Measurements from ENCODE around the gene FNDC3A. TPM values are rescaled to one million over a fixed set of nuclear protein-coding genes. Genes with fewer than 3 reads are reported as not detected.
A peak's percentile ranks its signal among the peaks of the same experiment; 100 is the strongest.
"Not testable (repeated sequence)": the region's sequence is repeated elsewhere in the genome, so short reads cannot be mapped to it uniquely, and the experiment has no call there.

The FNDC3A gene
- total and polyA plus RNA-seq, 2 experiments from 2014 or later: 19.5 to 50.4 TPM

DNA sequence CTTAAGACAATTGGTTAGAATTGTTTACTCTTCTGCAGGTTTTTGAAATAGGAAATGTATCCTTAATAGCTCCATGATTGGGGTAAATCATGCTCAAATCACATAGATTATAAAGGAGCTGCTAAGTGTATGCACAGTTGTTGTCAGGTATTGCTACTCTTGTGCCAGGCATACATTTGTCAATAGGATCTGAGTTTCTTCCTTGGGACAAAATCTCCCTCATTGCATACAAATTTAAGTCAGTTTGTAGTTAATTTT is 135.1 kb downstream of the FNDC3A start:
- Histone ChIP-seq H3K4me2 (ENCODE audit: unreplicated experiment) (peak overlapping the region; percentile 81), H3K4me3 (peak overlapping the region; percentile 93), H4K20me1 (ENCODE audit: insufficient read depth) (no peaks in the 10 kb centered on the region), H3K9me3 (ENCODE audit: low read depth) (no peaks in the 10 kb centered on the region), H3K27ac (peak overlapping the region; percentile 82), H3K36me3 (ENCODE audit: low read depth) (peaks cover 10% of the 10 kb centered on the region), H3F3A (ENCODE audit: insufficient read depth) (peaks cover 22% of the 10 kb centered on the region; the same call in 1 of the 2 replicates), H3K4me1 (ENCODE audit: insufficient read depth) (peaks cover 36% of the 10 kb centered on the region), H2AFZ (peak overlapping the region; percentile 87), H3K9ac (peak overlapping the region; percentile 93), H3K79me2 (ENCODE audit: insufficient read depth) (peaks cover 98% of the 10 kb centered on the region), H3K27me3 (replicated peaks; ENCODE audit: insufficient read depth) (no peaks in the 10 kb centered on the region), H3K9me2 (ENCODE audit: insufficient read depth) (no peaks in the 10 kb centered on the region)
- TF ChIP-seq EZH2 (IDR thresholded peaks at IDR 0.05; ENCODE audit: insufficient read depth, poor library complexity, severe bottlenecking) (no peak), EZH2phosphoT487 (IDR thresholded peaks at IDR 0.05; ENCODE audit: insufficient read depth, low read depth) (no peak)
- DNase-seq: no peak
- in situ Hi-C loops (cut with MboI): no loop called here

GRCh38 chr13:49112782-49113525 is 137.2 kb downstream of the FNDC3A start:
- peak; percentile 14 for DNase-seq
- in situ Hi-C loops (cut with MboI): no loop called here

DNA sequence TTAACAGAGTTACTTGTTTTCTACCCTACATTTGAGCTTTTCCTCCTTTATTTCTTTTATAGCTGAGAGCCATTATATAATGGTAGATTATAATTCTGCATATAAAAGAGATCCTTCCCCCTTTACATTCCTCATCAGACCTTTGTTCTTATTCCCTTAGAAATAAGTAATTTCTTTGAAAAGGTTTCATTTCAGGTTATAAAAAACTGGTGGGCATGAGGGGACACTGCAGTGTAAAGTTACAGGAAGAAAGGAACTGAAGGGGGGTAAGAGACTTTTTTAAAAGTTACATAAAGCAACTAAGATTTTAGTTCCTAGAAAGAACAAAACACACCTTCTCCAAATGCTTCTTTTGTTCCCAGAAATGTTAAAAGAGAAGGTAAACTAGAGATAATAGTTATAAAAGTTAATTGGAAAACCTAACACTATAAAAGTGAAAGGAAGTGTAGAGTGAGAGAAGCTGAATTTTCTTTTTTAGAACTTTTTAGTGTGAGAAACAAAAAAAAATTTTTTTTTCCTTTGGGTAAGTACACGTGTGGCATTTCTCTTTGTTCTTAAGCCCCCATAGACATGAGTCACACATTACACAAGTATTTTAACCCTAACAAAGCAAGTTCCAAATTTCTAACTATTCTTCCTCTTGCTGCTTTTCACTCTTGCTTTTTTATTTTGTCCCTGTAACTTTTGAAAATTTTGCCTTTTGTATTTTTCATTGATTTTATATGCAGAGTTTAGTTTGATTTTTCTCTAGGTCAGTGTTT is 138.0 kb downstream of the FNDC3A start:
- in situ Hi-C loops (cut with MboI): no loop called here
- no peaks in the 10 kb centered on the region for H4K20me1 ChIP-seq (ENCODE audit: insufficient read depth)
- TF ChIP-seq EZH2 (IDR thresholded peaks at IDR 0.05; ENCODE audit: insufficient read depth, poor library complexity, severe bottlenecking) (no peak), EZH2phosphoT487 (IDR thresholded peaks at IDR 0.05; ENCODE audit: insufficient read depth, low read depth) (no peak)

More at GRCh38 chr13:49112782-49113525, 137.2 kb downstream of the FNDC3A start:
- H3K9me3 ChIP-seq (ENCODE audit: low read depth): no peaks in the 10 kb centered on the region
- peaks cover 22% of the 10 kb centered on the region; the same call in 1 of the 2 replicates for H3F3A ChIP-seq (ENCODE audit: insufficient read depth)
- H3K9me2 ChIP-seq (ENCODE audit: insufficient read depth): no peaks in the 10 kb centered on the region
- no peaks in the 10 kb centered on the region for H4K20me1 ChIP-seq (ENCODE audit: insufficient read depth)
- WGBS, 2 experiments (ENCODE audit: low coverage in 1 of 2, low lambda C conversion rate in 2 of 2, missing lambda C conversion rate in 2 of 2): 52 to 81% methylated on average over 3 to 5 of the region's 5 CpGs
- peak overlapping the region; percentile 80 for H3K9ac ChIP-seq
- peak overlapping the region; percentile 65 for H2AFZ ChIP-seq
- H3K4me1 ChIP-seq (ENCODE audit: insufficient read depth): peaks cover 36% of the 10 kb centered on the region
- TF ChIP-seq EZH2 (IDR thresholded peaks at IDR 0.05; ENCODE audit: insufficient read depth, poor library complexity, severe bottlenecking) (no peak), EZH2phosphoT487 (IDR thresholded peaks at IDR 0.05; ENCODE audit: insufficient read depth, low read depth) (no peak)
- peaks cover 99% of the 10 kb centered on the region for H3K79me2 ChIP-seq (ENCODE audit: insufficient read depth)
- peak overlapping the region; percentile 75 for H3K27ac ChIP-seq
- H3K27me3 ChIP-seq (replicated peaks; ENCODE audit: insufficient read depth): no peaks in the 10 kb centered on the region
- H3K4me3 ChIP-seq: peak overlapping the region; percentile 58
- H3K4me2 ChIP-seq (ENCODE audit: unreplicated experiment): peak overlapping the region; percentile 88
- H3K36me3 ChIP-seq (ENCODE audit: low read depth): peaks cover 29% of the 10 kb centered on the region

GRCh38 chr13:49116873-49117272 is 141.2 kb downstream of the FNDC3A start:
- 0 out of 2 replicates have a peak, but pooled peaks cover 8% of the 10 kb centered on the region for H3F3A ChIP-seq (ENCODE audit: insufficient read depth)
- peaks cover 96% of the 10 kb centered on the region for H3K79me2 ChIP-seq (ENCODE audit: insufficient read depth)
- DNase-seq: no peak
- H3K36me3 ChIP-seq (ENCODE audit: low read depth): peaks cover 36% of the 10 kb centered on the region
- H2AFZ ChIP-seq: no peak overlapping the region
- H4K20me1 ChIP-seq (ENCODE audit: insufficient read depth): no peaks in the 10 kb centered on the region
- no peak overlapping the region for H3K4me2 ChIP-seq (ENCODE audit: unreplicated experiment)
- H3K9me2 ChIP-seq (ENCODE audit: insufficient read depth): peaks cover 5% of the 10 kb centered on the region; the same call in 1 of the 2 replicates
- H3K27ac ChIP-seq: no peak overlapping the region
- 97 to 98% methylated on average over 2 of the region's 2 CpGs for WGBS, 2 experiments (ENCODE audit: low coverage in 1 of 2, low lambda C conversion rate in 2 of 2, missing lambda C conversion rate in 2 of 2)
- in situ Hi-C loops (cut with MboI): no loop called here
- H3K9me3 ChIP-seq (ENCODE audit: low read depth): no peaks in the 10 kb centered on the region
- H3K9ac ChIP-seq: no peak overlapping the region
- TF ChIP-seq EZH2phosphoT487 (IDR thresholded peaks at IDR 0.05; ENCODE audit: insufficient read depth, low read depth): no peak
- no peak for TF ChIP-seq EZH2 (IDR thresholded peaks at IDR 0.05; ENCODE audit: insufficient read depth, poor library complexity, severe bottlenecking)
- no peaks in the 10 kb centered on the region for H3K27me3 ChIP-seq (replicated peaks; ENCODE audit: insufficient read depth)
- H3K4me3 ChIP-seq: no peak overlapping the region
- H3K4me1 ChIP-seq (ENCODE audit: insufficient read depth): peaks cover 28% of the 10 kb centered on the region

More for the DNA sequence above, 138.0 kb downstream of the FNDC3A start:
- peaks cover 99% of the 10 kb centered on the region for H3K79me2 ChIP-seq (ENCODE audit: insufficient read depth)
- peaks cover 22% of the 10 kb centered on the region; the same call in 1 of the 2 replicates for H3F3A ChIP-seq (ENCODE audit: insufficient read depth)
- H3K4me2 ChIP-seq (ENCODE audit: unreplicated experiment): peak overlapping the region; percentile 88
- H3K27me3 ChIP-seq (replicated peaks; ENCODE audit: insufficient read depth): no peaks in the 10 kb centered on the region
- WGBS, 2 experiments (ENCODE audit: low coverage in 1 of 2, low lambda C conversion rate in 2 of 2, missing lambda C conversion rate in 2 of 2): 0% methylated on average over 1 of the region's 1 CpG
- H3K9ac ChIP-seq: peak overlapping the region; percentile 80
- no peaks in the 10 kb centered on the region for H3K9me2 ChIP-seq (ENCODE audit: insufficient read depth)
- peak; percentile 82 for DNase-seq
- H2AFZ ChIP-seq: peak overlapping the region; percentile 65
- peak overlapping the region; percentile 75 for H3K27ac ChIP-seq
- H3K36me3 ChIP-seq (ENCODE audit: low read depth): peaks cover 30% of the 10 kb centered on the region
- peaks cover 36% of the 10 kb centered on the region for H3K4me1 ChIP-seq (ENCODE audit: insufficient read depth)
- H3K4me3 ChIP-seq: peak overlapping the region; percentile 58
- no peaks in the 10 kb centered on the region for H3K9me3 ChIP-seq (ENCODE audit: low read depth)

GRCh38 chr13:49118455-49118854 is 142.7 kb downstream of the FNDC3A start:
- H3K27me3 ChIP-seq (replicated peaks; ENCODE audit: insufficient read depth); H2AFZ ChIP-seq; H3F3A ChIP-seq (ENCODE audit: insufficient read depth); H3K27ac ChIP-seq; H4K20me1 ChIP-seq (ENCODE audit: insufficient read depth); H3K9me3 ChIP-seq (ENCODE audit: low read depth); H3K9ac ChIP-seq; H3K9me2 ChIP-seq (ENCODE audit: insufficient read depth); H3K4me3 ChIP-seq; in situ Hi-C loops (cut with MboI); H3K4me2 ChIP-seq (ENCODE audit: unreplicated experiment); DNase-seq: not testable (repeated sequence)
- Histone ChIP-seq H3K4me1 (ENCODE audit: insufficient read depth) (peaks cover 14% of the 10 kb centered on the region), H3K79me2 (ENCODE audit: insufficient read depth) (peaks cover 96% of the 10 kb centered on the region), H3K36me3 (ENCODE audit: low read depth) (peaks cover 42% of the 10 kb centered on the region)
- WGBS, 2 experiments (ENCODE audit: low coverage in 1 of 2, low lambda C conversion rate in 2 of 2, missing lambda C conversion rate in 2 of 2): 97 to 100% methylated on average over 6 of the region's 6 CpGs
